GM23338 (cell line): ENCODE results near the gene TBKBP1. TPM values are rescaled to one million over a fixed set of nuclear protein-coding genes. Genes with fewer than 3 reads are reported as not detected.

Source experiments
- ATAC-seq: fragments of 200-7000 bp; cut with Tn5 transposase; 3 replicates; pipeline ENCODE4 v1.9.1; 2020
- DNase-seq: peaks from one replicate; pipeline ENCODE4 v3.0.0-alpha.2; 2015; ENCODE audit warnings: low spot score
- H2AFZ ChIP-seq: fragments of 200-600 bp; sonication (generic); 2 replicates; pipeline ENCODE4 v1.8.0; 2016; ENCODE audit warnings: antibody characterized with exemption, mild to moderate bottlenecking, moderate library complexity
- H3F3A ChIP-seq: fragments of 200-600 bp; sonication (generic); replicated peaks from 2 replicates; pipeline ENCODE4 v1.8.0; 2017; ENCODE audit warnings: antibody characterized with exemption, mixed run types, low read depth
- H3K27ac ChIP-seq: fragments of 200-600 bp; sonication (generic); 2 replicates; pipeline ENCODE4 v1.6.1; 2016; ENCODE audit warnings: low read depth
- H3K27me3 ChIP-seq: fragments of 200-600 bp; sonication (generic); 2 replicates; pipeline ENCODE4 v1.8.0; 2016; ENCODE audit warnings: mild to moderate bottlenecking, mixed run types, moderate library complexity; ENCODE audit not compliant: insufficient read depth
- H3K36me3 ChIP-seq: fragments of 200-600 bp; sonication (generic); 2 replicates; pipeline ENCODE4 v1.8.0; 2016; ENCODE audit warnings: mild to moderate bottlenecking; ENCODE audit not compliant: insufficient read depth
- H3K4me1 ChIP-seq: fragments of 200-600 bp; sonication (generic); 2 replicates; pipeline ENCODE4 v1.8.0; 2016; ENCODE audit warnings: mild to moderate bottlenecking, moderate library complexity; ENCODE audit not compliant: insufficient read depth
- H3K4me2 ChIP-seq: fragments of 200-600 bp; sonication (generic); 2 replicates; pipeline ENCODE4 v1.7.1; 2017; ENCODE audit warnings: mixed run types
- H3K4me3 ChIP-seq: fragments of 200-600 bp; sonication (generic); 2 replicates; pipeline ENCODE4 v1.6.1; 2016; ENCODE audit warnings: mixed run types
- H3K79me2 ChIP-seq: fragments of 200-600 bp; sonication (generic); replicated peaks from 2 replicates; pipeline ENCODE4 v1.8.0; 2017; ENCODE audit warnings: mild to moderate bottlenecking; ENCODE audit not compliant: insufficient read depth
- H3K9me2 ChIP-seq: fragments of 200-600 bp; sonication (generic); 2 replicates; pipeline ENCODE4 v1.8.0; 2017; ENCODE audit not compliant: insufficient read depth
- H4K20me1 ChIP-seq: fragments of 200-600 bp; sonication (generic); replicated peaks from 2 replicates; pipeline ENCODE4 v1.8.0; 2017; ENCODE audit warnings: mild to moderate bottlenecking; ENCODE audit not compliant: insufficient read depth
- H3K27ac Mint-ChIP-seq: 2 replicates; pipeline ENCODE4 v1.8.0; 2020; ENCODE audit warnings: inconsistent platforms, mild to moderate bottlenecking, moderate library complexity, mixed read lengths
- H3K27me3 Mint-ChIP-seq: 3 replicates; pipeline ENCODE4 v1.8.0; 2022; ENCODE audit warnings: low read depth, mild to moderate bottlenecking, moderate library complexity, mixed read lengths, inconsistent platforms; ENCODE audit not compliant: insufficient read depth, poor library complexity
- H3K36me3 Mint-ChIP-seq: 3 replicates; pipeline ENCODE4 v1.8.0; 2021; ENCODE audit warnings: low read depth, mild to moderate bottlenecking, inconsistent platforms, moderate library complexity, mixed read lengths
- H3K4me1 Mint-ChIP-seq: 3 replicates; pipeline ENCODE4 v1.8.0; 2020; ENCODE audit warnings: mild to moderate bottlenecking, inconsistent platforms, mixed read lengths
- H3K4me3 Mint-ChIP-seq: 3 replicates; pipeline ENCODE4 v1.8.0; 2021; ENCODE audit warnings: moderate library complexity, mild to moderate bottlenecking, inconsistent platforms, mixed read lengths
- H3K9me3 Mint-ChIP-seq: 3 replicates; pipeline ENCODE4 v1.8.0; 2020; ENCODE audit warnings: moderate library complexity, mild to moderate bottlenecking, inconsistent platforms, mixed read lengths
- CTCF ChIP-seq, 2 experiments: fragments of 200-600 bp in 1 of 2; sonication (generic) in 1 of 2; conservative IDR thresholded peaks; 2 replicates each; pipeline versions ENCODE4 v1.5.1 to v1.6.1; 2016 to 2017; ENCODE audit warnings: antibody characterized with exemption in 2 of 2, low read depth in 2 of 2, mild to moderate bottlenecking in 2 of 2, moderate library complexity in 1 of 2
- ETS1 ChIP-seq: IDR thresholded peaks from 2 replicates; pipeline ENCODE4 v1.6.1; 2016; ENCODE audit warnings: antibody characterized with exemption
- JUNB ChIP-seq: IDR thresholded peaks from one replicate; pipeline ENCODE4 v1.6.1; 2016; ENCODE audit warnings: antibody characterized with exemption; ENCODE audit not compliant: unreplicated experiment
- STAT1 ChIP-seq: IDR thresholded peaks from one replicate; pipeline ENCODE4 v1.6.1; 2016; ENCODE audit warnings: antibody characterized with exemption; ENCODE audit not compliant: unreplicated experiment
- ZNF462 ChIP-seq: fragments of 250-450 bp; sonication (Bioruptor Pico); IDR thresholded peaks from 2 replicates; pipeline ENCODE4 v1.5.0; 2020; ENCODE audit warnings: mild to moderate bottlenecking, moderate library complexity
- polyA plus RNA-seq: library from polyadenylated mRNA; unstranded; fragments of >200 nt; fragmentation: Nextera tagmentation; extraction: Ambion mirVana; gene quantifications from 2 replicates; pipeline ENCODE4 v1.2.1, GENCODE V29; 2016
- total RNA-seq: library from RNA; depleted of rRNA; stranded (reverse); fragments of >200 nt; shearing (Covaris generic); gene quantifications from 2 replicates; pipeline ENCODE4 v1.2.3, GENCODE V29; 2014

TBKBP1 gene
- total and polyA plus RNA-seq, 2 experiments from 2014 or later = 2.5 to 12.1 TPM

- Histone ChIP-seq H3K36me3 (no peaks in the 10 kb centered on the region), H3F3A (0 out of 2 replicates have a peak, but pooled peaks cover 6% of the 10 kb centered on the region), H3K27me3 (peaks cover 40% of the 10 kb centered on the region), H3K9me2 (no peaks in the 10 kb centered on the region), H4K20me1 (no peaks in the 10 kb centered on the region), H3K4me3 (no peak overlapping the region), H3K27ac (no peak overlapping the region), H3K4me1 (peaks cover 6% of the 10 kb centered on the region; the same call in 1 of the 2 replicates), H3K79me2 (no peaks in the 10 kb centered on the region), H3K4me2 (no peak overlapping the region), H2AFZ (no peak overlapping the region; the same call in 1 of the 2 replicates)
- ATAC-seq (no peak), DNase-seq (no peak)
- TF ChIP-seq JUNB (no peak), CTCF (conservative IDR thresholded peaks at IDR 0.05; ENCODE audit: low read depth in 2 of 2) (no peak), ZNF462 (CRISPR knock-in tag) (no peak), ETS1 (no peak), STAT1 (no peak)
- peaks cover 15% of the 10 kb centered on the region for H3K4me1 Mint-ChIP-seq
- H3K27ac Mint-ChIP-seq = no peak overlapping the region
- no peak overlapping the region for H3K4me3 Mint-ChIP-seq
- no peaks in the 10 kb centered on the region for H3K36me3 Mint-ChIP-seq
- no peaks in the 10 kb centered on the region for H3K9me3 Mint-ChIP-seq
- H3K27me3 Mint-ChIP-seq = peaks cover 36% of the 10 kb centered on the region
Observed at GRCh38 chr17:47728214-47728877, 34.4 kb downstream of the TBKBP1 start.
